K562 (cell line): ENCODE measurements around the gene C11orf86. TPM values are rescaled to one million over a fixed set of nuclear protein-coding genes. Genes with fewer than 3 reads are reported as not detected.

Source experiments
- ARNT ChIP-seq, 2 experiments: fragments of 450-650 bp; IDR thresholded peaks; 2 replicates each; pipeline ENCODE4 v1.6.1; 2016; ENCODE audit warnings: mild to moderate bottlenecking in 1 of 2
- CXXC5 ChIP-seq: fragments of 250-450 bp; sonication (Bioruptor Pico); IDR thresholded peaks from 2 replicates; pipeline ENCODE4 v1.8.0; 2022; ENCODE audit warnings: inconsistent platforms, mild to moderate bottlenecking, moderate library complexity
- DPF2 ChIP-seq: fragments of 450-650 bp; IDR thresholded peaks from 2 replicates; pipeline ENCODE4 v1.6.1; 2016
- EHMT2 ChIP-seq: fragments of 450-650 bp; IDR thresholded peaks from 2 replicates; pipeline ENCODE4 v1.6.1; 2018; ENCODE audit warnings: antibody characterized with exemption
- PKNOX1 ChIP-seq: fragments of 450-650 bp; IDR thresholded peaks from 2 replicates; pipeline ENCODE4 v1.6.1; 2016
- REST ChIP-seq, 2 experiments: fragments of 450-650 bp; formaldehyde crosslinking in 1 of 2; IDR thresholded peaks; 2 replicates each; pipeline versions ENCODE4 v1.4.0 to v1.6.1; 2014 to 2020; ENCODE audit warnings: mild to moderate bottlenecking in 2 of 2, borderline replicate concordance in 1 of 2, low read depth in 1 of 2
- THAP7 ChIP-seq: fragments of 250-450 bp; sonication (Bioruptor Pico); IDR thresholded peaks from 2 replicates; pipeline ENCODE4 v1.5.0; 2021
- ZBTB43 ChIP-seq: sonication (generic); formaldehyde crosslinking; IDR thresholded peaks from 2 replicates; pipeline ENCODE4 v1.8.0; 2023; ENCODE audit warnings: mild to moderate bottlenecking, missing genetic modification reagents
- ZC3H8 ChIP-seq: fragments of 450-650 bp; IDR thresholded peaks from 2 replicates; pipeline ENCODE4 v1.6.1; 2017
- ZNF398 ChIP-seq: fragments of 250-450 bp; sonication (Bioruptor Pico); IDR thresholded peaks from 2 replicates; pipeline ENCODE4 v1.8.0; 2021; ENCODE audit warnings: moderate library complexity, mild to moderate bottlenecking, inconsistent platforms
- polyA plus RNA-seq, 8 experiments: library from polyadenylated mRNA; depleted of rRNA in 4 of 8; stranded (reverse) in 5 of 8; unstranded in 3 of 8; fragments of >200 nt; fragmentation: Nextera tagmentation in 2 of 8; fragmentation: Illumina TruSeq in 1 of 8; extraction: Ambion mirVana in 2 of 8; extraction: Trizol in 1 of 8; gene quantifications; 2 replicates each; pipeline versions ENCODE4 v1.2.1 to v1.2.3, GENCODE V29; 2011 to 2014; ENCODE audit warnings: inconsistent platforms in 1 of 8, missing spikeins in 1 of 8
- total RNA-seq, 7 experiments: library from RNA; depleted of rRNA in 6 of 7; stranded (reverse); fragments of >200 nt in 6 of 7; fragmentation: Illumina TruSeq in 2 of 7; extraction: Trizol in 2 of 7; gene quantifications; 2 replicates each; pipeline versions ENCODE4 v1.2.1 to v1.2.3, GENCODE V29; 2011 to 2021; ENCODE audit warnings: low replicate concordance in 1 of 7

The C11orf86 gene
- total and polyA plus RNA-seq, 9 of the 15 experiments (the other 6 are each of a cell fraction or from before 2014, with no cell fraction given) = not detected

GRCh38 chr11:67006029-67006884 lies 31.2 kb downstream of the C11orf86 start (continued):
- peak; percentile 80 for TF ChIP-seq REST (IDR thresholded peaks at IDR 0.05; ENCODE audit: borderline replicate concordance)
- TF ChIP-seq REST (CRISPR knock-in tag; IDR thresholded peaks at IDR 0.05; ENCODE audit: low read depth) = no peak
- no peak for TF ChIP-seq ZBTB43 (CRISPR knock-in tag)
- TF ChIP-seq THAP7 (CRISPR knock-in tag) = no peak
- TF ChIP-seq EHMT2 = peak; percentile 95
- no peak for TF ChIP-seq DPF2
- no peak for TF ChIP-seq ZNF398 (CRISPR knock-in tag)
- TF ChIP-seq ARNT (IDR thresholded peaks at IDR 0.05) = no peak
- no peak for TF ChIP-seq PKNOX1
- no peak for TF ChIP-seq ZC3H8
- TF ChIP-seq CXXC5 = peak; percentile 25; the same call in 1 of the 2 replicates
